OCI-LY1 (cell line): Measurements from ENCODE around the gene ZNF382.

Experiments
- H2AFZ ChIP-seq: fragments of 200-600 bp; sonication (generic), shearing (Covaris generic); 2 replicates; pipeline ENCODE4 v1.6.0; 2014; ENCODE audit warnings: antibody characterized with exemption, mild to moderate bottlenecking, low read length
- H3F3A ChIP-seq: fragments of 200-600 bp; sonication (generic), shearing (Covaris generic); 2 replicates; pipeline ENCODE4 v1.6.0; 2014; ENCODE audit warnings: mild to moderate bottlenecking, antibody characterized with exemption, low read length, moderate library complexity; ENCODE audit not compliant: insufficient read depth
- H3K27ac ChIP-seq: fragments of 200-600 bp; sonication (generic); 2 replicates; pipeline ENCODE4 v1.5.1; 2014; ENCODE audit warnings: low read length, mixed run types, mild to moderate bottlenecking, low read depth; ENCODE audit not compliant: poor library complexity, severe bottlenecking
- H3K27me3 ChIP-seq: fragments of 200-600 bp; sonication (generic); 2 replicates; pipeline ENCODE4 v1.6.0; 2014; ENCODE audit warnings: antibody characterized with exemption, mild to moderate bottlenecking, low read length, moderate library complexity; ENCODE audit not compliant: insufficient read depth
- H3K36me3 ChIP-seq: fragments of 200-600 bp; sonication (generic); 2 replicates; pipeline ENCODE4 v1.6.1; 2014; ENCODE audit warnings: mild to moderate bottlenecking, antibody characterized with exemption, low read length, moderate library complexity, mixed read lengths; ENCODE audit not compliant: insufficient read depth
- H3K4me1 ChIP-seq: fragments of 200-600 bp; sonication (generic); 2 replicates; pipeline ENCODE4 v1.5.1; 2014; ENCODE audit warnings: mild to moderate bottlenecking, low read length, moderate library complexity; ENCODE audit not compliant: insufficient read depth, severe bottlenecking
- H3K4me2 ChIP-seq: fragments of 200-600 bp; sonication (generic), shearing (Covaris generic); 2 replicates; pipeline ENCODE4 v1.6.1; 2014; ENCODE audit warnings: low read length
- H3K4me3 ChIP-seq: fragments of 200-600 bp; sonication (generic); 2 replicates; pipeline ENCODE4 v1.5.1; 2014; ENCODE audit warnings: low read length, low read depth, mild to moderate bottlenecking, mixed read lengths; ENCODE audit not compliant: poor library complexity, severe bottlenecking
- H3K79me2 ChIP-seq: fragments of 200-600 bp; shearing (Covaris generic); 2 replicates; pipeline ENCODE4 v1.6.1; 2016; ENCODE audit warnings: mixed run types, low read length, mixed read lengths; ENCODE audit not compliant: insufficient read depth
- H3K9ac ChIP-seq: fragments of 200-600 bp; sonication (generic), shearing (Covaris generic); 2 replicates; pipeline ENCODE4 v1.6.1; 2014; ENCODE audit warnings: mild to moderate bottlenecking, low read length, mixed read lengths
- H3K9me2 ChIP-seq: fragments of 200-600 bp; sonication (generic), shearing (Covaris generic); 2 replicates; pipeline ENCODE4 v1.6.1; 2014; ENCODE audit warnings: low read depth, mild to moderate bottlenecking, low read length, mixed read lengths
- H3K9me3 ChIP-seq: fragments of 200-600 bp; shearing (Covaris generic); 2 replicates; pipeline ENCODE4 v1.6.1; 2014; ENCODE audit warnings: low read length, mixed read lengths
- H4K20me1 ChIP-seq: fragments of 200-600 bp; sonication (generic), shearing (Covaris generic); 2 replicates; pipeline ENCODE4 v1.6.0; 2016; ENCODE audit warnings: mild to moderate bottlenecking, low read length; ENCODE audit not compliant: insufficient read depth
- CTCF ChIP-seq: fragments of 200-600 bp; sonication (generic), shearing (Covaris generic); IDR thresholded peaks from 2 replicates; pipeline ENCODE4 v1.5.1; 2017; ENCODE audit warnings: mild to moderate bottlenecking, antibody characterized with exemption, low read length, moderate library complexity, mixed read lengths
- EZH2 ChIP-seq: fragments of 200-600 bp; sonication (generic), shearing (Covaris generic); IDR thresholded peaks from 2 replicates; pipeline ENCODE4 v1.8.0; 2017; ENCODE audit warnings: borderline replicate concordance, mixed run types, mild to moderate bottlenecking, antibody characterized with exemption, low read length, moderate library complexity, mixed read lengths

Gene ZNF382

DNA sequence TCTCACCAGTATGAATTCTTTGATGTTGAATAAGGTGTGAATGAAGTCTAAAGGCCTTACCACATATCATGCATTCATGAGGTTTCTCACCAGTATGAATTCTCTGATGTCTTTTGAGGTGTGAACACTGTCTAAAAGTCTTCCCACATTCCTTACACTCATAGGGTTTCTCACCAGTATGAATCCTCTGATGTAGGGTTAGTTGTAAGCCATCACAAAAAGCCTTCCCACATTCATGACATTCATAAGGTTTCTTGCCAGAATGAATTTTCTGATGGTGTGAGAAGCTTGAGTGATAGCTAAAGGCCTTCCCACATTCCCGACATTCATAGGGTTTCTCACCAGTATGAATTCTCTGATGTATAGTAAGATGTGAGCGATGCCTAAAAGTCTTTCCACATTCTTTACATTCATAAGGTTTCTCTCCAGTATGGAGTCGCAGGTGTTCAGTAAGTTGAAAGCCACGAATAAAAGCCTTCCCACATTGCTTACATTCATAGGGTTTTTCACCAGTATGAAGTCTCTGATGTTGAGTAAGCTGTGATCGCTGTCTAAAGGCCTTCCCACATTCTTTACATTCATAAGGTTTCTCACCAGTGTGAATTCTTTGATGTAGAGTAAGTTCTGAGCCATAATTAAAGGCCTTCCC, 33.9 kb downstream of the ZNF382 start:
- H3K9me3 ChIP-seq, result peaks cover 37% of the 10 kb centered on the region
- H3K36me3 ChIP-seq, result peaks cover 12% of the 10 kb centered on the region; the same call in 1 of the 2 replicates
- H3K27me3 ChIP-seq, result no peaks in the 10 kb centered on the region
- H3K4me1 ChIP-seq, result no peaks in the 10 kb centered on the region
- no peak for TF ChIP-seq CTCF
- no peak for TF ChIP-seq EZH2
- H4K20me1 ChIP-seq, result no peaks in the 10 kb centered on the region
- H3K79me2 ChIP-seq, result no peaks in the 10 kb centered on the region
- H3K9me2 ChIP-seq, result no peaks in the 10 kb centered on the region
- no peak overlapping the region for H3K9ac ChIP-seq
- H3K4me3 ChIP-seq, result no peak overlapping the region
- no peak overlapping the region for H3K4me2 ChIP-seq
- no peak overlapping the region for H2AFZ ChIP-seq
- H3F3A ChIP-seq, result no peaks in the 10 kb centered on the region; the same call in 1 of the 2 replicates
- H3K27ac ChIP-seq, result no peak overlapping the region

- Histone ChIP-seq H3K27me3 (no peaks in the 10 kb centered on the region), H3K4me1 (no peaks in the 10 kb centered on the region), H3K4me3 (no peak overlapping the region), H2AFZ (no peak overlapping the region), H3K4me2 (no peak overlapping the region), H3K36me3 (peaks cover 23% of the 10 kb centered on the region), H3K79me2 (no peaks in the 10 kb centered on the region), H3K27ac (no peak overlapping the region), H3K9me3 (peaks cover 15% of the 10 kb centered on the region), H3K9me2 (no peaks in the 10 kb centered on the region), H3K9ac (no peak overlapping the region), H4K20me1 (no peaks in the 10 kb centered on the region), H3F3A (no peaks in the 10 kb centered on the region)
- TF ChIP-seq CTCF (no peak), EZH2 (no peak)
Observed at GRCh38 chr19:36646746-36647145, 41.6 kb downstream of the ZNF382 start.

- no peaks in the 10 kb centered on the region for H3K9me2 ChIP-seq
- H3K79me2 ChIP-seq, result no peaks in the 10 kb centered on the region
- no peak overlapping the region for H2AFZ ChIP-seq
- no peaks in the 10 kb centered on the region for H4K20me1 ChIP-seq
- H3K27ac ChIP-seq, result no peak overlapping the region
- no peaks in the 10 kb centered on the region for H3F3A ChIP-seq
- H3K27me3 ChIP-seq, result no peaks in the 10 kb centered on the region
- peaks cover 54% of the 10 kb centered on the region for H3K36me3 ChIP-seq
- TF ChIP-seq CTCF, result no peak
- TF ChIP-seq EZH2, result no peak
- H3K9me3 ChIP-seq, result peaks cover 16% of the 10 kb centered on the region; the same call in 1 of the 2 replicates
- no peak overlapping the region for H3K4me2 ChIP-seq
- H3K4me3 ChIP-seq, result no peak overlapping the region
- H3K4me1 ChIP-seq, result no peaks in the 10 kb centered on the region
- H3K9ac ChIP-seq, result no peak overlapping the region
Observed at GRCh38 chr19:36652958-36653357, 47.8 kb downstream of the ZNF382 start.
